Neural crest cell (in vitro differentiated cells): ENCODE results near the gene LMNTD2. TPM values are rescaled to one million over a fixed set of nuclear protein-coding genes. Genes with fewer than 3 reads are reported as not detected.

ENCODE experiments used
- DNase-seq: peaks from one replicate; pipeline ENCODE4 v3.0.0; 2021; ENCODE audit warnings: low read depth, mixed read lengths, low spot score
- H3K27ac Mint-ChIP-seq: one replicate; pipeline ENCODE4 v1.8.0; 2021; ENCODE audit warnings: mild to moderate bottlenecking, mixed read lengths; ENCODE audit not compliant: unreplicated experiment
- H3K27me3 Mint-ChIP-seq: 2 replicates; pipeline ENCODE4 v1.8.0; 2021; ENCODE audit warnings: low read depth, mild to moderate bottlenecking, mixed read lengths
- H3K36me3 Mint-ChIP-seq: 2 replicates; pipeline ENCODE4 v1.8.0; 2021; ENCODE audit warnings: low read depth, mild to moderate bottlenecking, mixed read lengths
- H3K4me1 Mint-ChIP-seq: 2 replicates; pipeline ENCODE4 v1.8.0; 2021; ENCODE audit warnings: mixed read lengths
- H3K4me3 Mint-ChIP-seq: one replicate; pipeline ENCODE4 v1.8.0; 2021; ENCODE audit warnings: mild to moderate bottlenecking, mixed read lengths
- H3K9me3 Mint-ChIP-seq: 2 replicates; pipeline ENCODE4 v1.8.0; 2021; ENCODE audit warnings: mixed read lengths
- CTCF ChIP-seq: fragments of 200-600 bp; sonication (generic); conservative IDR thresholded peaks from 2 replicates; pipeline ENCODE4 v1.5.0; 2021; ENCODE audit warnings: antibody characterized with exemption, mild to moderate bottlenecking
- total RNA-seq: library from RNA; stranded (reverse); gene quantifications from 2 replicates; pipeline ENCODE4 v1.2.1, GENCODE V29; 2021

Gene LMNTD2
- total RNA-seq, 1 donor from 2014 or later, result 2.2 TPM

GRCh38 chr11:554428-555226 is 5.9 kb downstream of the LMNTD2 start:
- peak; percentile 70 for TF ChIP-seq CTCF
- Mint-ChIP-seq H3K27me3 (peaks cover 42% of the 10 kb centered on the region), H3K36me3 (no peaks in the 10 kb centered on the region), H3K4me1 (no peaks in the 10 kb centered on the region), H3K27ac (no peak overlapping the region), H3K9me3 (no peaks in the 10 kb centered on the region), H3K4me3 (no peak overlapping the region)
- peak; percentile 57 for DNase-seq

- H3K27me3 Mint-ChIP-seq, result peaks cover 39% of the 10 kb centered on the region
- no peak for DNase-seq
- no peaks in the 10 kb centered on the region for H3K36me3 Mint-ChIP-seq
- TF ChIP-seq CTCF, result no peak
- H3K4me1 Mint-ChIP-seq, result no peaks in the 10 kb centered on the region
- H3K4me3 Mint-ChIP-seq, result no peak overlapping the region
- no peaks in the 10 kb centered on the region for H3K9me3 Mint-ChIP-seq
- no peak overlapping the region for H3K27ac Mint-ChIP-seq
Observed at GRCh38 chr11:553988-554340, 6.6 kb downstream of the LMNTD2 start.

- no peak for DNase-seq
- no peaks in the 10 kb centered on the region for H3K9me3 Mint-ChIP-seq
- H3K27me3 Mint-ChIP-seq, result peaks cover 35% of the 10 kb centered on the region
- no peaks in the 10 kb centered on the region for H3K4me1 Mint-ChIP-seq
- no peak overlapping the region for H3K27ac Mint-ChIP-seq
- H3K4me3 Mint-ChIP-seq, result peak overlapping the region; percentile 38
- TF ChIP-seq CTCF, result no peak
- H3K36me3 Mint-ChIP-seq, result no peaks in the 10 kb centered on the region
Observed at GRCh38 chr11:553083-553987, 7.2 kb downstream of the LMNTD2 start.

- Mint-ChIP-seq H3K36me3 (no peaks in the 10 kb centered on the region), H3K27ac (no peak overlapping the region), H3K4me1 (no peaks in the 10 kb centered on the region), H3K4me3 (no peak overlapping the region), H3K27me3 (peaks cover 18% of the 10 kb centered on the region), H3K9me3 (no peaks in the 10 kb centered on the region)
- DNase-seq, result no peak
- no peak for TF ChIP-seq CTCF
Observed at GRCh38 chr11:551596-551995, 8.9 kb downstream of the LMNTD2 start.

GRCh38 chr11:551131-551530 is 9.4 kb downstream of the LMNTD2 start:
- DNase-seq, result no peak
- Mint-ChIP-seq H3K27me3 (peaks cover 13% of the 10 kb centered on the region), H3K27ac (no peak overlapping the region), H3K36me3 (no peaks in the 10 kb centered on the region), H3K4me1 (no peaks in the 10 kb centered on the region), H3K4me3 (no peak overlapping the region), H3K9me3 (no peaks in the 10 kb centered on the region)
- no peak for TF ChIP-seq CTCF
